Amniotic epithelial cell (primary cell): Measurements from ENCODE around the gene NPTXR.

Source experiments
- DNase-seq: peaks from one replicate; pipeline ENCODE4 v3.0.0-alpha.2; 2010; ENCODE audit warnings: low read depth

NPTXR gene

GRCh38 chr22:38843657-38844314, at the start of gene NPTXR:
TSS of gene NPTXR (minus strand) at chr22:38844028.
- DNase-seq = peak; percentile 11

- DNase-seq = no peak
These were observed 47.4 kb upstream of the NPTXR start for GRCh38 chr22:38891256-38891655.

- DNase-seq = no peak
These were observed 46.5 kb upstream of the NPTXR start for GRCh38 chr22:38890377-38890776.

GRCh38 chr22:38886333-38886732, 42.5 kb upstream of the NPTXR start:
- no peak for DNase-seq

- DNase-seq = no peak
These were observed 39.3 kb upstream of the NPTXR start for GRCh38 chr22:38882972-38883622.

- DNase-seq = peak; percentile 26
These were observed 38.4 kb upstream of the NPTXR start for GRCh38 chr22:38881997-38882879.

- DNase-seq = peak; percentile 21
These were observed 37.6 kb upstream of the NPTXR start for GRCh38 chr22:38881464-38881871.

GRCh38 chr22:38879961-38880360, 36.1 kb upstream of the NPTXR start:
- DNase-seq = no peak

- no peak for DNase-seq
These were observed 35.4 kb upstream of the NPTXR start for GRCh38 chr22:38879108-38879729.

GRCh38 chr22:38878001-38878400, 34.2 kb upstream of the NPTXR start:
- no peak for DNase-seq

GRCh38 chr22:38874529-38875222, 30.8 kb upstream of the NPTXR start:
- DNase-seq = no peak

- no peak for DNase-seq
These were observed 29.9 kb upstream of the NPTXR start for GRCh38 chr22:38873469-38874411.

GRCh38 chr22:38872831-38873248, 29.0 kb upstream of the NPTXR start:
- DNase-seq = peak; percentile 25

GRCh38 chr22:38872172-38872830, 28.5 kb upstream of the NPTXR start, which contains the start of gene CBX6:
TSS of gene CBX6 (minus strand) at chr22:38872216. CDS start at chr22:38872190, 26 bp downstream.
- DNase-seq = peak; percentile 88

GRCh38 chr22:38871360-38872171, 27.7 kb upstream of the NPTXR start:
- no peak for DNase-seq

GRCh38 chr22:38870791-38871359, 27.0 kb upstream of the NPTXR start:
- no peak for DNase-seq

- peak; percentile 64 for DNase-seq
These were observed 26.5 kb upstream of the NPTXR start for GRCh38 chr22:38870312-38870741.

GRCh38 chr22:38869663-38870062, 25.8 kb upstream of the NPTXR start:
- no peak for DNase-seq
